ENCODE data around the gene PDCD4.

- no peak for TF ChIP-seq ZSCAN20 (CRISPR knock-in tag; IDR thresholded peaks at IDR 0.05; ENCODE audit: borderline replicate concordance)
- no peak for TF ChIP-seq ASH2L (IDR thresholded peaks at IDR 0.05; ENCODE audit: insufficient read length, low read depth, low read length)
- TF ChIP-seq, protein P1, sequence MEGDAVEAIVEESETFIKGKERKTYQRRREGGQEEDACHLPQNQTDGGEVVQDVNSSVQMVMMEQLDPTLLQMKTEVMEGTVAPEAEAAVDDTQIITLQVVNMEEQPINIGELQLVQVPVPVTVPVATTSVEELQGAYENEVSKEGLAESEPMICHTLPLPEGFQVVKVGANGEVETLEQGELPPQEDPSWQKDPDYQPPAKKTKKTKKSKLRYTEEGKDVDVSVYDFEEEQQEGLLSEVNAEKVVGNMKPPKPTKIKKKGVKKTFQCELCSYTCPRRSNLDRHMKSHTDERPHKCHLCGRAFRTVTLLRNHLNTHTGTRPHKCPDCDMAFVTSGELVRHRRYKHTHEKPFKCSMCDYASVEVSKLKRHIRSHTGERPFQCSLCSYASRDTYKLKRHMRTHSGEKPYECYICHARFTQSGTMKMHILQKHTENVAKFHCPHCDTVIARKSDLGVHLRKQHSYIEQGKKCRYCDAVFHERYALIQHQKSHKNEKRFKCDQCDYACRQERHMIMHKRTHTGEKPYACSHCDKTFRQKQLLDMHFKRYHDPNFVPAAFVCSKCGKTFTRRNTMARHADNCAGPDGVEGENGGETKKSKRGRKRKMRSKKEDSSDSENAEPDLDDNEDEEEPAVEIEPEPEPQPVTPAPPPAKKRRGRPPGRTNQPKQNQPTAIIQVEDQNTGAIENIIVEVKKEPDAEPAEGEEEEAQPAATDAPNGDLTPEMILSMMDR (CRISPR knock-in tag; IDR thresholded peaks at IDR 0.05): no peak
- TF ChIP-seq ZNF124 (CRISPR knock-in tag; IDR thresholded peaks at IDR 0.05): no peak
- no peak for TF ChIP-seq ZNF30 (CRISPR knock-in tag; IDR thresholded peaks at IDR 0.05)
- no peak for TF ChIP-seq BRF2 (CRISPR knock-in tag; IDR thresholded peaks at IDR 0.05)
- TF ChIP-seq, protein P2, sequence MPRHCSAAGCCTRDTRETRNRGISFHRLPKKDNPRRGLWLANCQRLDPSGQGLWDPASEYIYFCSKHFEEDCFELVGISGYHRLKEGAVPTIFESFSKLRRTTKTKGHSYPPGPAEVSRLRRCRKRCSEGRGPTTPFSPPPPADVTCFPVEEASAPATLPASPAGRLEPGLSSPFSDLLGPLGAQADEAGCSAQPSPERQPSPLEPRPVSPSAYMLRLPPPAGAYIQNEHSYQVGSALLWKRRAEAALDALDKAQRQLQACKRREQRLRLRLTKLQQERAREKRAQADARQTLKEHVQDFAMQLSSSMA (CRISPR knock-in tag; IDR thresholded peaks at IDR 0.05): no peak
These were observed 46.5 kb downstream of the PDCD4 start for GRCh38 chr10:110918269-110918642.
